HCT116 (cell line): ENCODE measurements around the gene TTC24.

Source experiments
- CEBPB ChIP-seq: IDR thresholded peaks from 2 replicates; pipeline ENCODE4 v1.6.1; 2012; ENCODE audit warnings: low read depth
- ELF1 ChIP-seq: IDR thresholded peaks from 2 replicates; pipeline ENCODE4 v1.6.1; 2012; ENCODE audit warnings: low read depth, borderline replicate concordance
- EZH2 ChIP-seq: fragments of 200-600 bp; sonication (generic); IDR thresholded peaks from 2 replicates; pipeline ENCODE4 v1.6.1; 2017; ENCODE audit warnings: antibody characterized with exemption, mixed run types
- EZH2phosphoT487 ChIP-seq: fragments of 200-600 bp; IDR thresholded peaks from 2 replicates; pipeline ENCODE4 v1.6.1; 2018; ENCODE audit warnings: antibody characterized with exemption, borderline replicate concordance
- FOSL1 ChIP-seq: IDR thresholded peaks from 2 replicates; pipeline ENCODE4 v1.6.1; 2012; ENCODE audit warnings: low read depth
- POLR2A ChIP-seq: IDR thresholded peaks from 2 replicates; pipeline ENCODE4 v1.7.0; 2011; ENCODE audit warnings: borderline replicate concordance; ENCODE audit not compliant: insufficient read depth, insufficient read length; ENCODE audit errors: extremely low read depth
- RAD21 ChIP-seq: IDR thresholded peaks from 2 replicates; pipeline ENCODE4 v1.6.1; 2012; ENCODE audit warnings: low read depth, mild to moderate bottlenecking
- SP1 ChIP-seq: IDR thresholded peaks from 2 replicates; pipeline ENCODE4 v1.6.1; 2012; ENCODE audit warnings: low read depth
- YY1 ChIP-seq: IDR thresholded peaks from 2 replicates; pipeline ENCODE4 v1.6.1; 2011; ENCODE audit warnings: low read length, low read depth, moderate library complexity, mild to moderate bottlenecking; ENCODE audit not compliant: insufficient replicate concordance; ENCODE audit errors: extremely low read depth
- TF ChIP-seq, protein P1 (sequence below), 3 experiments: fragments of 200-600 bp in 1 of 3; sonication (generic) in 1 of 3; IDR thresholded peaks in 2 of 3; conservative IDR thresholded peaks in 1 of 3; 2 replicates each; pipeline ENCODE4 v1.5.1; 2012 to 2017; ENCODE audit warnings: low read depth in 2 of 3, low read length in 2 of 3, antibody characterized with exemption in 1 of 3, borderline replicate concordance in 1 of 3, control low read depth in 1 of 3, mild to moderate bottlenecking in 1 of 3, mixed read lengths in 1 of 3, mixed run types in 1 of 3, moderate library complexity in 1 of 3; ENCODE audit not compliant: insufficient read depth in 1 of 3
- TF ChIP-seq, protein P2 (sequence below): IDR thresholded peaks from 2 replicates; pipeline ENCODE4 v1.6.1; 2012; ENCODE audit warnings: low read depth
- TF ChIP-seq, protein P3 (sequence below): IDR thresholded peaks from 2 replicates; pipeline ENCODE4 v1.6.1; 2012

GRCh38 chr1:156608981-156609380, 29.5 kb downstream of the TTC24 start:
- no peak for TF ChIP-seq SP1
- TF ChIP-seq CEBPB, result no peak
- TF ChIP-seq, protein P1, sequence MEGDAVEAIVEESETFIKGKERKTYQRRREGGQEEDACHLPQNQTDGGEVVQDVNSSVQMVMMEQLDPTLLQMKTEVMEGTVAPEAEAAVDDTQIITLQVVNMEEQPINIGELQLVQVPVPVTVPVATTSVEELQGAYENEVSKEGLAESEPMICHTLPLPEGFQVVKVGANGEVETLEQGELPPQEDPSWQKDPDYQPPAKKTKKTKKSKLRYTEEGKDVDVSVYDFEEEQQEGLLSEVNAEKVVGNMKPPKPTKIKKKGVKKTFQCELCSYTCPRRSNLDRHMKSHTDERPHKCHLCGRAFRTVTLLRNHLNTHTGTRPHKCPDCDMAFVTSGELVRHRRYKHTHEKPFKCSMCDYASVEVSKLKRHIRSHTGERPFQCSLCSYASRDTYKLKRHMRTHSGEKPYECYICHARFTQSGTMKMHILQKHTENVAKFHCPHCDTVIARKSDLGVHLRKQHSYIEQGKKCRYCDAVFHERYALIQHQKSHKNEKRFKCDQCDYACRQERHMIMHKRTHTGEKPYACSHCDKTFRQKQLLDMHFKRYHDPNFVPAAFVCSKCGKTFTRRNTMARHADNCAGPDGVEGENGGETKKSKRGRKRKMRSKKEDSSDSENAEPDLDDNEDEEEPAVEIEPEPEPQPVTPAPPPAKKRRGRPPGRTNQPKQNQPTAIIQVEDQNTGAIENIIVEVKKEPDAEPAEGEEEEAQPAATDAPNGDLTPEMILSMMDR (IDR thresholded peaks at IDR 0.05 in 2 of 3, conservative IDR thresholded peaks at IDR 0.05 in 1 of 3; ENCODE audit: borderline replicate concordance in 1 of 3, insufficient read depth in 1 of 3, low read depth in 2 of 3, low read length in 2 of 3), result peak; percentile 68 to 81 (median 77)
- no peak for TF ChIP-seq YY1
- TF ChIP-seq, protein P2, sequence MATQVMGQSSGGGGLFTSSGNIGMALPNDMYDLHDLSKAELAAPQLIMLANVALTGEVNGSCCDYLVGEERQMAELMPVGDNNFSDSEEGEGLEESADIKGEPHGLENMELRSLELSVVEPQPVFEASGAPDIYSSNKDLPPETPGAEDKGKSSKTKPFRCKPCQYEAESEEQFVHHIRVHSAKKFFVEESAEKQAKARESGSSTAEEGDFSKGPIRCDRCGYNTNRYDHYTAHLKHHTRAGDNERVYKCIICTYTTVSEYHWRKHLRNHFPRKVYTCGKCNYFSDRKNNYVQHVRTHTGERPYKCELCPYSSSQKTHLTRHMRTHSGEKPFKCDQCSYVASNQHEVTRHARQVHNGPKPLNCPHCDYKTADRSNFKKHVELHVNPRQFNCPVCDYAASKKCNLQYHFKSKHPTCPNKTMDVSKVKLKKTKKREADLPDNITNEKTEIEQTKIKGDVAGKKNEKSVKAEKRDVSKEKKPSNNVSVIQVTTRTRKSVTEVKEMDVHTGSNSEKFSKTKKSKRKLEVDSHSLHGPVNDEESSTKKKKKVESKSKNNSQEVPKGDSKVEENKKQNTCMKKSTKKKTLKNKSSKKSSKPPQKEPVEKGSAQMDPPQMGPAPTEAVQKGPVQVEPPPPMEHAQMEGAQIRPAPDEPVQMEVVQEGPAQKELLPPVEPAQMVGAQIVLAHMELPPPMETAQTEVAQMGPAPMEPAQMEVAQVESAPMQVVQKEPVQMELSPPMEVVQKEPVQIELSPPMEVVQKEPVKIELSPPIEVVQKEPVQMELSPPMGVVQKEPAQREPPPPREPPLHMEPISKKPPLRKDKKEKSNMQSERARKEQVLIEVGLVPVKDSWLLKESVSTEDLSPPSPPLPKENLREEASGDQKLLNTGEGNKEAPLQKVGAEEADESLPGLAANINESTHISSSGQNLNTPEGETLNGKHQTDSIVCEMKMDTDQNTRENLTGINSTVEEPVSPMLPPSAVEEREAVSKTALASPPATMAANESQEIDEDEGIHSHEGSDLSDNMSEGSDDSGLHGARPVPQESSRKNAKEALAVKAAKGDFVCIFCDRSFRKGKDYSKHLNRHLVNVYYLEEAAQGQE, result no peak
- TF ChIP-seq, protein P3, sequence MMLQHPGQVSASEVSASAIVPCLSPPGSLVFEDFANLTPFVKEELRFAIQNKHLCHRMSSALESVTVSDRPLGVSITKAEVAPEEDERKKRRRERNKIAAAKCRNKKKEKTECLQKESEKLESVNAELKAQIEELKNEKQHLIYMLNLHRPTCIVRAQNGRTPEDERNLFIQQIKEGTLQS, result no peak
- no peak for TF ChIP-seq POLR2A
- peak; percentile 81 for TF ChIP-seq RAD21
- TF ChIP-seq EZH2, result no peak
- no peak for TF ChIP-seq FOSL1
- TF ChIP-seq ELF1, result no peak
- TF ChIP-seq EZH2phosphoT487, result no peak
